GM18519 (cell line): Measurements from ENCODE around the gene ABHD17A.

ENCODE experiments used
- ATAC-seq: cut with Tn5 transposase; IDR thresholded peaks from one replicate; pipeline ENCODE4 v1.9.1; 2021; ENCODE audit warnings: mild to moderate bottlenecking, moderate library complexity; ENCODE audit not compliant: unreplicated experiment, low FRiP score

ABHD17A gene

DNA sequence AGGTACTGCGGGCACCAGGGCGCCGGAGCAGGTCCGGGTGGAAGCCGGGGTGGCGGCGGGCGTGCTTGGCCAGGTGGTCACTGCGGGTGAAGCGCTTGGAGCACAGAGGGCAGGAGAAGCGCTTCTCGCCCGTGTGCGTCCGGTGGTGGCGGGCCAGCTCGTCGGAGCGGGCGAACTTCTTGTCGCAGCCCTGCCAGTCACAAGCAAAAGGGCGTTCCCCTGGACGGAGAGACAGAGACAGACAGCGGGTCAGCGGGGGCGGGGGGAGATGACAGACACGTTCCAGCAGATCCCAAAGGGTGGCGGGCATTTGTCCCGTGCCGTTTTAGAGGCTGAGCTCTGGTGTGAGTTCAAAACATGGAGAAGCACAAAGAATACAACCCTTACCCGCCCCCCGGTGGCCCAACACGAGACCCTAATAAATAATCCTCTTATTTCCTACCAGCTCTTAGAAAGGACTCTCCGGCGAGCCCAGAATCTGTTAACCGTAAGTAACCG is 30.7 kb downstream of the ABHD17A start:
- ATAC-seq = no peak

DNA sequence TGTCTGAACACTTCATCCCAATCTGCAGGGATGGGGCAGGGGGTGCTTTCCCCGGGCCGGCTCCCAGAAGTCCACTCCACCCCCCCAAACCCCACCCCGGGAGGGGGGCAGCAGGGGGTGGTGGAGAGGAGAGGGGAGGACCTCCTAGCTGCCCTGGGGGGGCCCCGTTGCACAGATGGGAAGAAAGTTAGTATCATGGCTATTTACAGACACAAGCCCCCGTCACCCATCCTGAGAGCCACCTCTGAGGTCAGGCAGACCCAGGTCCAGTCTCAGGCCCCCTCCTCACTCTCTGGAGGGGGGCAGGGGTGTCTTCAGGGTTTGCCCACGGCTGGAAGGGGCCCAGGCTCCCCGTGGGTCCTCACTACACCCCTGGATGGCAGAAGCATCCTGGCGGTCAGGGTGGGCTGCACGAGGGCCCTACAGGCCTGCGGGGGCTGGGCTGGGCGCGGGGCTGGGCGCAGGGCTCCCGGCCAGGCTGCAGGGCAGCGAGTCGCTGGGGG is 31.2 kb downstream of the ABHD17A start:
- no peak for ATAC-seq

DNA sequence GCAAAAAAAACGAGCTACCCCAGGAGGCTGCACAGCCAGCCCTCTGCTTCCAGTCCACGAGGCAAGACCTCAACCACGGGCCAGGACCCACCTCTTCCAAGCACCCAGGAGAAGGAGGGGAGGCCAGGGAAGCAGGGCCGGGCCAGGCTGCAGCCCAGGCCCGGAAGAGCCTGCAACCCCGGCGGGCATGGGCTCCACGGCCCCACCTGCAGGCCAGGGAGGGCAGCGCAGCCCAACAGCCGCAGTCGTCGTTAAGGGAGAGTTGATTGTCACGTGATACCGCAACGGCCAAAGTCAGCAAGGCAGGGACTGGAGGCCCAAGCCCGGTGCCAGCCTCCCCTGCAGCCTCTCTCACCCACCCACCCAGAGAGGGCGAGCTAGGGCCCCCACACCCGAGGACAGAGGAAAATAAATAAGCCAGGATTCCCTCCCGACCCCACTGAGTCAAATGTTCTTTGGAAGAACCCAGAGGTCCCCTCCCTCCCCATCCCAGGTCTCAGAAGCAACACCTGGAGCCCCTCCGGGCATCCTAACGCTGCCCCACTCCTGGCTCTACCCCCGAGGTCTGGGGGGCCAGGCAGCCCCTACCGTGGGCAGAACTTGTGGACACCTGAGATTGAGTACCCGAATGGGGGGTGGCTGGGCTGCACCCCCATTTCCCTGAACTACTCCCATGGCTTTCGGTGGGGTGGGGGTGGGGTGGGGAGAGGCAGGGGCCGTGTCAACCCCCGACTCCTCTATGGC is 31.8 kb downstream of the ABHD17A start:
- no peak for ATAC-seq

DNA sequence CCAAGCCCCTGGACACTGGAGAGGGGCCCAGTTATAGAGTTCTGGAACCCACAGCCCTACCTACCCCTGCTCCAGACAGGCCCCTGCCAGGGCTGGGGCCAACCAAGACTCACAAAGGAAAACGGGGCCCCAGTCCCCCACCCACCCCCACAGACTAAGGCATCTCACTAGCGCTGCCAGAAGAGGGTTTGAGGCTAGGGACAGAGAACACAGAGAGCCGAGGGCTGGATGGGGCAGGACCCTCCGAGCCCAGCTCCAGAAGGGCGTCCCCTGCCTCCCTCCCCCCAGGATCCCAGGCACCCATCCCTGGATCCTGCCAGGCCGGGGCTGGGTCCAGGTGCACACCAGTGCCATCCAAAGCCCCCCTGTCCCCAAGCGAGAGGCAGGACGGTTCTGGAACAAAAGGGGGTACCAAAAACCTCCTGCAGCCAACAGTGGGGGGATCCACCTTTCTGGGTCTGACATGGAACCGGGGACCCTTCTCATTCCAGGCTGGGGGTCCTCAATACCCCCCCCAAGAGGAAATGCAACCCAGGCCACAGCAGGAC is 32.6 kb downstream of the ABHD17A start:
- ATAC-seq = no peak

DNA sequence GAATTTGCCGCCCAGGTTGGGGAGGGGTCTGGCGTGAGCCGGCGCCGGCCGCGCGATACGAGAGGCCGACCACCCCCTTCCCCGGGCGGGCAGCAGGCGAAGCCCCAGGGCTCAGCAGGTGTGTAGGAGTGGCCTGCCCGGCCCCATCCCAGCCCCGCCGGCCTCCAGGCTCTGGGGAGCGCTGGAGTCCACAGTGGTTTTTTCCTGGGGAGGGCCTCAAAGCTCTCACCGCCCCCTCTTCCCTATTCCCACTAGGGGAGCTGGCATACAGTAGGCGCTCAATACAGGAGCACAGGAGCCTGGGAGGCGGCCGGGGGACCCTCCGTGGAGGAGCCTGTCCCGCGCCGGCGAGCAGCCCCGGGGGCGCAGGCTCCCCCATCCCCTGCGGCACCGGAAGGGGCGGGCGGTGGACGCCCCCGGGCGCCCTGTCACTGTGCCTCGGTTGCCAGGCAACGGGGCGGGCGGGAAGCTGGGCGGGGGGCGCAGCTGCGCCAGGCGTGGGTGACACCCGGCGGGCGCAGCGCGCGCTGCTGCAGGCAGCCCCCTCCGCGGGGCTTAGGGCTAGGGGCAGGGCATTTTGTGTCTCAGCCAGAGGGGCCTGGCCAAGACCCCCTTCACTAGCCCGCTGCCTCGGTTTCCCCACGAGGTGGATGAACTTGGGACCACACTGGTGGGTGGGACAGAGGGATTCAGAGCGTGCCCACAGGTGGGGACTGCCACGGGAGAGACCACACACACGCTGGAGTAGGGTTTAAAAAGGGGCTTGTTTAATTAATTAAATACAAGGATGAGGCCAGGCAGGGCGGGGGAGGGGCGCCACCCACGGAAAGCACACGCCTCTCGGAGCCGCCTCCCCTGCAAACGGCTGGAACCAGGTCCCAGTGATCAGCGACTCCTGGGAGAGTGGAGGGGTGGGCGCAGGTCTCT is 33.4 kb downstream of the ABHD17A start:
- ATAC-seq = no peak

DNA sequence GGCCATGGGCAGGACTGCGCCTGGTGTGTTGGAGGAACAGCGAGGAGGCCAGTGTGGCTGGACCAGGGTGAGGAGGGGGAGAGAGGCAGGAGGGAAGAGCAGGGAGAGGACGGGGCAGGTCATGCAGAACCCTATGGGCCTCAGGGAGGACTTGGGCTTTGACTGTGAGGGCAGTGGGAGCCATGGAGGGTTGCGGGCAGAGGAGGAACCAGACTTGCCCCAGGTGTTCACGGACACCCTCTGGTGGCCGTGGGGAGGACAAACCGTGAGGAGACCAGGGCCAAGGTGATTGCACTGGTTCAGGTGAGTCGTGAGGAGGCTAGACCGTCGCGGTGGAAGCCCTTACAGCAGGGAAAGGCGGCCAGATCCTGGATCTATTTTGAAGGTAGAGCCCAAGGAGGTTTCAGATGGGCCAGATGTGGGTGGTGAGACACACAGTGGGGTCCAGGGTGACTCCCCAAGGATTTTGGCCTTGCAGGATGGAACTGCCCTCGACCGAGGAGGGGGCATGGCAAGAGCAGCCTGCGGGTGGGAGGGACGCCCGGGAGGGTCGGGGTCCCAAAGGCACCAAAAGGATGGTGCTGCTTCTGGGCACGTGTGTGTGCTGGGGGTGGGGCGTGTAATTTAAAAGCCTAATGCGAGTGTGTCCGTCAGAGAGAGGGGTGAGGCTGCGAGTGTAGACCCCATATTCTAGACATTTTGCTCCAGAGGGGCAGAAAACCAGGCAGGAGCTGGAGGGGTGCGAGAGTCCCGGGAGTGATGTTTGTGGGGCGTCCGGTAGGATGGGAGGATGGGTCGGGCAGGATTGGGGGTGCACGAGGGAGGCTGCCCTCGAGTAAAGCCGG is 34.3 kb downstream of the ABHD17A start:
- ATAC-seq = no peak

DNA sequence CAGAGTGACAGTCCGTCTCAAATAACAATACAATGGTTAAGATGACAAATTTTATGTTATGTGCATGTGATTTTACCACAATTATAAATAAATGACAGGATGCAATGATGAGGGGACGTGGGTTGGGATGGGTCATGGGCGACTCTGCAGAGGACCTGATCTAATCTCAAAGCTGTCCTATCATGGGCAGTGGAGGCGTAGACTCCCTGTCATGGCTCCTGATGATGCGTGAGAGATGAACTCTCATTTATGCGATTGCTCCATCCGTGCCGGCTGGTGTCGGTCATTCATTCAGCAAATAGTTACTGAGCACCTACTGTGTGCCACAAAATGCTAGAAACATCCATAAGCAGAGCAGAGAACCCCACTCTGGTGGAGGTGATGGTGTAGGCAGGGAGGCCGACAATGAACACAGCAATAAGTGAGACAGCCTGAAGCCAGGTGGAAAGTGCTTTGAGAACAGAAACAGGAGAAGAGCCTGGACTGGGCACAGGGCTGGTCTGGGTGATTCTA is 35.4 kb downstream of the ABHD17A start:
- ATAC-seq = no peak

DNA sequence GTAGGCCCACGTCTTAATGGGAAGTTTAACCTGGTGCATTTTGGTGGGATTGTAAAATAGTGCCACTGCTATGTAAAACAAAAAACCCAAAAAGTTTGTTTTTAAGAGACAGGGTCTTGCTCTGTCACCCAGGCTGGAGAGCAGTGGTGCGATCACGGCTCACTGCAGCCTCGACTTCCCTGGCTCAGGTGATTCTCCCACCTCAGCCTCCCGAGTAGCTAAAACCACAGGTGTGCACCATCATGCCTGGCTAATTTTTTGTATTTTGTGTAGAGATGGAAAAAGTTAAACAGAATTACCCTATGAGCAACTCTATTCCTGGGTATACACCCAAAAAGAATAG is 36.2 kb downstream of the ABHD17A start:
- no peak for ATAC-seq

DNA sequence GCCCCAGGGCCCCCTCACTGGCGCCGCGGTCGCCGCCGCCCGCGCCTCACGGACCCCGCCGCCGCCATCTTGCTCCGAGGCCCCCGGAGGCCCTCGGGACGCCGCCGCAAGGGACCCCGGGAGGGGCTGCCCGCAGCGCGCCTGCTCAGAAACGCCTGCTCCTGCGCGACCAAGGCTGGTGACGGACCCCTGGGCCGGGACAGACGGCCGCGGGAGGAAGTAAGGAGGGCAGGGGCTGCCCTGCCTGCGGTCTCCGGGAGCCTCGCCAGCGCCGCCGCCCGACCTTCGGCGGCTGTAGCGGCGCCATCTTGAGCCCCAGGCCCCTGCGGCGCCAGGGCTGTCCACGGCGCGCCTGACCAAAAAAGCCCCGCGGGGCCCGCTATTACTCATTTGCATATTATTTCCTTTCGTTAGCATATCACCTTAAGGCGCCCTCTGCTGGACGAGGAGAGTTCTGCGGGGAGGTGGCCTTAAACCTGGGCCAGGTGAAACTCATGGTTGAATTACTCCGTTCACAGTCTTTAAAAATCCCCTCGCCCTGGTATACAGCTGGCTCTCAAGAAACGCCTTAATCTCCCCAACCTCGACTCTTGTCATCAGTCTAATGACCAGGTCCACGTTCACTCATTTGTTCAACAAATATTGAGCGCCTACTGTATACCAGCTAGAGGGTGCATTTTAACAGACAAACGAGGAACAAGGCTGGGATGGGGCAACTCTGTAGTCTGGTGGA is 36.7 kb downstream of the ABHD17A start, which contains the start of gene REXO1:
REXO1 (minus strand) TSS at position 85 of the 733 bp plus-strand sequence. CDS start 125 bp downstream, outside the sequence.
- ATAC-seq = peak; percentile 43

DNA sequence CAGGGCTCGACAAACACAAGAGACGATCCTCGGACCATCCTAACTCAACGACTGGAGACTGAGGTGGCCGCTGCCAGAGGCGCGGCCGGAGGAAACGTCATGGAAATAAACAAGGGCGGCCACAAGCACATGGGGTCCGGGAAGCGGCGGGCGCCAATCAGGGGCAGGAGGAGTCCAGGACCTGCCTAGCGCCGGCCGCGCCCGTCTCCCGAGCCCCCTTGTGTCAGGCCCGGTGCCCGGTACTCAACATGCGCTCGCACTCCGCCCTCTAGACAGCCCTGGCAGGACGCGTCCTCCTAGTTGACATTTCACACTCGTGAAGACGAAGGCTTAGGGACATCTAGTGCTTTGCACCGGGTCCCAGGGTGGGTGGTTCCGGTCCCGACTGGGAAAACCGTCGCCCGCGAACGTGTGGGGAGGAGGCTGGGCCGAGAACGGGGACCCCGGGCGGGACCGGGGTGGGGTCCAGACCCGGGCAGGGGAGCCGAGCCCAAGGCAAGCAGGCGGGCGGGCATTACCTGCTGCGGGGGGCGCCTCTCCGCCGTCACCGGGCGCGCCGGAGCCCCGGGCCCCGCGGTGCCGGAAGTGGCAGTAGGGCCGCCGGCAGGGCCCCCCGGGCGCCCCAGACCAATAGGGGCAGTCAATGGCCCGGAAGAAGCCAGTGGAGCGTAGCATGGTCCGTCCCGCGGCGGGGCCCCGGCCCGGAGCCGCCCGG is 37.5 kb downstream of the ABHD17A start:
- peak; percentile 16 for ATAC-seq

DNA sequence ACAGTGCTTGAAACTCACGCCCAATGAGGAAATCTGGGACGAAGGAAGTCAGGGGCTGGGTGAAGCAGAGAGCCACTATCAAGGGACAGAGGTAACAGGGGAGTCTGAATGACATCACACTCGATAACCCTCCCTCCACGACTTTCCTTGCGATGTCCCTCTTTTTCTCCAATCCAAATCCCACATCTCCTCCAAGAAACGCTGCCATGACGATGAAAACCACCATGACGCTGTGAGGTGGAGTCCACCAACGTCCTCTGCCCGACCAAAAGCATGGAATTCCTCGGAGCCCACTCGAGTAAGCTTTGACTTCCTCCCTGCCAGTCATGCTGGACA is 38.0 kb downstream of the ABHD17A start:
- ATAC-seq = no peak

DNA sequence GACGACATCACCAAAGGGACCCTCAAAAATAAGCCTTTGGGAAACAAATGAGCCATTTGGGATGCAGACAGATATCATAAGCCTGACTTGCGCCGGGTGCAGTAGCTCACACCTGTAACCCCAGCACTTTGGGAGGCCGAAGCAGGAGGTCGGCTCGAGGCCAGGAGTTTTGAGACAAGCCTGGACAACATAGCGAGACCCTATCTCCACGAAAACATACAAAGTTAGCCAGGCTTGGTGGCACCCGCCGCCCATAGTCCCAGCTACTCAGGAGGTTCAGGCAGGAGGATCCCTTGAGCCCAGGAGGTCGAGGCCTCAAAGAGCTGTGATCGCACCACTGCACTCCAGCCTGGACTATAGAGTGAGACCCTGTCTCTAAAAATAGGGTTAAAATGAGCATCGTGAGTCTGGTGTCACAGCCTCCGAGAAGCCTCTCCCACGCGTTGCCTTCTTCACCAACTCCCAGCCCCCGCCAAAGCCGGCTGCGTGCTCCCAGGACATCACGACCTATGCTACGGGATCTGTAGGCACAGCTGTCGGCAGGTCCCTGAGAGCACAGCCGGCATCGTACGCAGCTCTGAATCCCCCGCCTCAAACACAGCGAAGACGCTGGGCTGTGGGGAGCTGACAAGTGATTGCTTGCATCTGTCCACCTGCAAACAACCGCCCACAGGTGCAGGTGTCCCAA is 38.6 kb downstream of the ABHD17A start:
- no peak for ATAC-seq

DNA sequence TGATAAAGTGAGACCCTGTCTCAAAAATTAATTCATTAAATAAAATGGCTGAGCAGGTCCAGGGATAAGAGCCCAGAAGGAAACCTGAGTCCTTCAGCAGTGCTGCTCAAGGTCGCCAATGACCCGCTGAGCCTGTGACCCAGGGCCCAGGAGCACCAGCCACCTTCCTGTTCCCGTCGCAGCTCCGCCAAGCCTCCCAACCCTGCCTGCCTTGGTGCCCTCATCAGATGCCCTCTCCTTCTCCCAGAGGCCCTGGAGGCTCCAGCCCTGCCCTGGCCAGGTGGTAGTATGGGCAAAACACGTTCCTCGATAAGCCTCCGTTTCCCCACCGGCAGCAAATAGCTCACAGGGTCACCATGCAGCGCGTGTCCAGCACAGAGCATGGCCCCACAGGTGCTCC is 39.7 kb downstream of the ABHD17A start:
- ATAC-seq = no peak

DNA sequence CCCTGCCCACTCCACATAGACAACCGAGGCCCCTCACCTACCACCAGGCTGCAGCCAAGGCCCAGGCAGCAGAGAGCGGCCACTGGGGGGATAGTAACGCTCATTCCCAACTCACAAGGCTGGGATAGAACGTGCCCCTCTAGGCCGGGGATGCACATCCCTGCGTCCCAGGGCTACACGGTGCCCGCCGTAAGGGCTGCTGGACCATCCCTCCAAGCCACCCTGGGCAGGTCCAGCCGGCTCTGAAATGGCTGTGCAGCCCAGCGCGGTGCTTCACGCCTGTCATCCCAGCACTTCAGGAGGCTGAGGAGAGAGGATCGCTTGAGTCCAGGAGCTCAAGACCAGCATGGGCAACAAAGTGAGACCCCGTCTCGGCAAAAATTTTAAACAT is 40.2 kb downstream of the ABHD17A start:
- no peak for ATAC-seq

DNA sequence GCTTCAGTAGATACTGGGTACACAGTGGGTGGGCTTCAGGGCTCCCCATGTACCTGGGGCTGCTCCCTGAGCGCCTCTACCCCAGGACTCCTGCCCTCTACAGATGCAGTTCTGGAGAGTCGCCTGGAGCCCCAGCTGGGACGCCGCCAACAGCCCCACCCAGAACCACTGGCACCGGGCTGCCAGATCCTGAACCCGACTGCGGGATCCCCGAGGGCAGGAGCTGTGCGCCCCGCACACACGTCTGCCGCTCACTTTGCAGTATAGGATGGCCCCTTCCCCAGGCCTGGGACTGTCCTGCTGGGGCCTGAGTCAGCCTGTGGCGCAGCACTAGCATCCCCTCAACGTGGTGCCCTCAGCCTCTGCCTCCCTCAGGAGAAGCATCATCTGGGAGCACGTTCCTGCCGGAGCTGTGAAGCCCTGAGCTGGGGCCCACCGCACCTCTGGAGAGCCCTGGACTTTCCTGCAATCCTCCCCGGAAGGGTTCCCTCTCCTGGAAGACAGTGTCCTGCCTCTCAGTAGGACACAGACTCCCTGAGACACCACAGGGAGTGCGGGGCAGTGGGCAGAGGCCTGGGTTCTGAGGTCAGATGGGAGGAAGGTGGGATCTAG is 40.7 kb downstream of the ABHD17A start:
- ATAC-seq = no peak

DNA sequence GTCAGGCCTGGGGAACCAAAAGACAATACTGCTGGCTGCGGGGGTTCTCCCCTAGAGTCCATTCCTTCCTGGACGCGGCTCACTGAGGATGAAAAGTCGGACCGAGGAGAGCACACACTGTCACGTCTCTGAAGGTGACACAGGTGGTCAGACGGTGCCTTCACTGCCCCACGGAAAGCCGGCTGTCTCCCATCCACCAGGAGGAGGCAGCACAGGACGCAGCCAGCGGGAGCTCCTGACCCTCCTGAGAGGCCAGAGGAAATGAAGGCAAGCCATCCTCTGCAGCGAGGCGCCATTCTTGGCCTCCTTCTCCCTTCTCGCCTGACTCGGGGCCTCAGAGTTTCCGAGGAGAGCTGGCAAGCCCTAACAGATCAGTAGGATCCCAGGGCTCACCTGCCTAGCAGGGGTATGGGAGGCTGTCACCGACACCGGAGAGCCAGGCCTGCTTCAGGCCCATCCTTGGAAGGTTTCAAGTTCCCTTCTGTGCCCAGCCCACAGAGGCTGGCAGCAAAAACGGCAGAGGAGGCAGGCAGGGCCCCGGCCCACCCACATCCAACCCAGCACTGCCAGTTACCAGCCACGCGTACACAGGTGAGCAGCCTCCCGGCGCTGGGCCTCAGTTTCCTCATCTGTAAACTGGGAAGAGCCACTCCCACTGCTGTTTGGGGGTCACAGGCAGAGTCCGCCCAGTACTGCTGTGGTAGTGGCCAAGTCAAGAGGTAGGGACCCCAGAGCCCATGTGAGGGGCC is 41.5 kb downstream of the ABHD17A start:
- ATAC-seq = no peak

DNA sequence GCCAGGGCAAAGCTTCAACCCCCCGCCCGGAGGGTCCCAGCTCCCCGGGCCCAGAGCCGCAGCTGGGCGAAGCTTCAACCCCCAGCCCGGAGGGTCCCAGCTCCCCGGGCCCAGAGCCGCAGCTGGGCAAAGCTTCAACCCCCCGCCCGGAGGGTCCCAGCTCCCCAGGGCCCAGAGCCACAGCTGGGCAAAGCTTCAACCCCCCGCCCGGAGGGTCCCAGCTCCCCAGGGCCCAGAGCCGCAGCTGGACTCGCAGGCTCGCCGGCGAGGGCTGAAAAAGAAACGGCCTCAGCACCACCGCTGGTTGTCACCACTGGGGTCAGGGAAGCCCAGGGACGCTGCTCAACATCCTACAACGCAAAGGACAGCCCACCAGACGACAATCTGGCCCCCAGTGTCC is 42.2 kb downstream of the ABHD17A start:
- no peak for ATAC-seq
